Activated T-helper 2 cell treated with anti-CD3 and anti-CD28 coated beads, Interferon-gamma antibody, Interleukin-2, Interleukin-4, amounts not matched to agents 10 μg/mL and 5 μg/mL and 100 μg/mL, durations not matched to agents 14 hours and 24 hours and 36 hours (primary cell): Measurements from ENCODE around the gene PLD3. TPM values are rescaled to one million over a fixed set of nuclear protein-coding genes. Genes with fewer than 3 reads are reported as not detected.

ENCODE experiments used
- total RNA-seq: library from RNA; stranded (reverse); gene quantifications from 2 replicates; pipeline ENCODE4 v1.2.3, GENCODE V29; 2022

PLD3 gene
- total RNA-seq, 1 donor from 2014 or later: 59.2 TPM

Other genes with a start within 250 kb of the PLD3 start
- 20.0 and 21.7 TPM in 2 replicates for gene MAP3K10, start 157.3 kb upstream of the PLD3 start, total RNA-seq
- gene TTC9B, start 130.3 kb upstream of the PLD3 start, total RNA-seq: not detected in 2 replicates
- 0.25 TPM in 1 of 2 replicates, not detected in the other for gene CCNP, start 122.0 kb upstream of the PLD3 start, total RNA-seq
- 148 and 149 TPM in 2 replicates for gene AKT2, start 63.4 kb upstream of the PLD3 start, total RNA-seq
- 22.4 and 25.1 TPM in 2 replicates for gene C19orf47, start 298 bp upstream of the PLD3 start, total RNA-seq
- 0.07 TPM in 1 of 2 replicates, not detected in the other for gene HIPK4, start 41.5 kb downstream of the PLD3 start, total RNA-seq
- gene PRX, start 64.7 kb downstream of the PLD3 start, total RNA-seq: 0.83 and 0.87 TPM in 2 replicates
- gene SERTAD1, start 77.3 kb downstream of the PLD3 start, total RNA-seq: 17.5 and 18.1 TPM in 2 replicates
- gene SERTAD3, start 95.6 kb downstream of the PLD3 start, total RNA-seq: 12.5 and 13.1 TPM in 2 replicates
- 10.4 and 11.3 TPM in 2 replicates for gene BLVRB, start 117.0 kb downstream of the PLD3 start, total RNA-seq
- gene SPTBN4, start 118.3 kb downstream of the PLD3 start, total RNA-seq: 0.30 and 0.57 TPM in 2 replicates
- gene SHKBP1, start 228.2 kb downstream of the PLD3 start, total RNA-seq: 125 and 136 TPM in 2 replicates